ENCODE data around the gene KCND1. TPM values are rescaled to one million over a fixed set of nuclear protein-coding genes. Genes with fewer than 3 reads are reported as not detected.

Gene KCND1
- total and polyA plus RNA-seq, 2 donors, result 2.4 to 3.3 TPM

DNA sequence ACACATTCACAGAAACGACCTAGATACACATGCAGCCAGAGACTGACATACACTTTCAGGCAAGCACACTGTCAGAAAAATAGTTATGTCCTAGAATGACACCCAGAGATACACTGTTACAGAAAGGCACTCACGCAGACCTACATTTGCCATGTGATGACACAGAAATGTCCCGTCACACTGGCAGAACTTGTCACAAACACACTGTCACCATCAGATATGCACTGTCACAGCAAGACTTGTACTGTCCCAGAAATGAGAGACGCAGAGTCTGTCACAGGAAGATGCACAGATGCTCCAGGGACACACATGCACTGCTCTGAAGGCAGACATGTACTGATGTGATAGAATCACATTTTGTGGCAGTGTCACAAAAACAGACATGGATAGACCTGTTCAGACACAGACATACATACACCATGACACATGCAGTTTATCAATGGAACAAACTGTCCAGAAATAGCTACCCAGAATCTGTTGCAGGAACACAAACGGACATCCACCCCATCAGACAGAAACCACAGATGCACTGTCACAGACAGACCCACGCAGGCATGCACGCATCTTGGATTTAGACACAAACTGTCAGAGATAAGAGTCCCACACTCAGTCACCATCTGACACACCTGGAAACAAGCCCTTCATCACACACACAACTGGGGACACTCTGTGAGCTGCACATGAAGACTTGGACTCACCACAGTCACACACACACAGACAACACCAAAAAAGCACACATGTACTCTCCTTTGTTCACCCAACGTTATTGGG lies 51.5 kb downstream of the KCND1 start:
- no peak overlapping the region for H3K4me3 ChIP-seq (ENCODE audit: low read depth, low read length)
- H3K4me1 ChIP-seq (ENCODE audit: insufficient read depth), result no peaks in the 10 kb centered on the region
- no peak for DNase-seq (ENCODE audit: extremely low spot score)
- 47% methylated on average over 8 of the region's 8 CpGs for WGBS
- no peak overlapping the region for H3K27ac ChIP-seq (ENCODE audit: low read depth)
- H3K36me3 ChIP-seq (ENCODE audit: insufficient read depth), result no peaks in the 10 kb centered on the region

DNA sequence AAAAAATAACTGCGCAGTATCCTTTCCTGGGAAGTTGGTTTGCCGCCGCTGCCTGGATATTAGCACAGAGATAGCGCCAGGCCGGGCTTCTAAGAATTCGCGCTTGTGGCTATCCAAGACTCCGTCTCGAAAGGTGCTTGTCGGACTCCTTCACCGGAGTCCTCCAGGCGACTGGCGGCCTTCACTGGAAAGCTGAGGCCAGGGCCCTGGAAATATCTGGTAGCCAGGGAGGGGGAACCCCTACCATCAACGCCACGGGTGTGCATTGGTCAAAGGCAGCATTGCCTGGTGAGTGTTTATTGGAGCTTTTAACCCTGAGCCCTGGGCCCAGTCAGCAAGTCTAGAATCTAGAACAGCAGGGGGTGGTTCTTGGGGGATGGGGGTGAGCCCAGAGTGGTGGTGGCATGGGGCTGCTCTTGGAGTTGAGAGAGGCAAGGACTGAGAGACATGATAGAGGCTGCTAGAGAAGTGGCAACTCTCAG lies 52.2 kb downstream of the KCND1 start:
- DNase-seq (ENCODE audit: extremely low spot score), result no peak
- Histone ChIP-seq H3K4me3 (ENCODE audit: low read depth, low read length) (peak overlapping the region; percentile 60), H3K4me1 (ENCODE audit: insufficient read depth) (no peaks in the 10 kb centered on the region), H3K36me3 (ENCODE audit: insufficient read depth) (no peaks in the 10 kb centered on the region), H3K27ac (ENCODE audit: low read depth) (peak overlapping the region; percentile 42)
- WGBS, result under 1% methylated on average over 15 of the region's 15 CpGs

DNA sequence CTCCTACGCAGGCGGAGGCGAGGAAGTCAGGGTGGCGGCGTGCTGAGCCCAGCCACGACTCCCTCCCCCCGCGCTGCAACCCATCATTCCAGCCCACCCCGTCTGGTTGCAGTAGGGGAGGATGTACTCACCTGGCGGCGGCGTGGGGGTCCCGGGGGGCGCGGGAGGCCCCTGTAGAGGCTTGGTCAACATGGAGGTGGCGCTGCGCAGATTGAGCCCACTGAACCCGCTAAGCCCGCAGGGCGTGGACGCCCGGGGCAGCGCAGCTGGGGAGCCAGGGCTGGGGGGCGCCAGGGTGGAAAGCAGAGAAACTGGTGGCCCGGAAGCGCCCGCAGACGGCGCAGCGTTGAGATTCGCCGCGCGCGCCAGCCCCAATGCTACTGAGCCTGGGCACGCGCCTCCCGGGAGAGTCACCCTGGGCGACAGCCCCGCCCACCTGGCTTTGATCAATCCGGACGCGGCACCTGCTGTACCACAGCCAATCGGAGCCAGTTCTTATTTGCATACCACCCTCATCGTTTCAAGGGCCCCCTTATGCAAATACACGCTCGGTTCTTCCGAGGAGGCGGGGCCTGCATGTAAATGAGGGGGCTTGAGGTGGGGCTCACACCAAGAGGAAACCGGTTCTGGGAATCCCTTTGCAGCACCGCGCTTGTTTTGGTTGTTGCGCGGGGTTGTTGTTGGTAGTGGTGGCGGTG lies 52.9 kb downstream of the KCND1 start, which contains the start of gene PIM2:
PIM2 (minus strand) TSS at position 382 of the 698 bp plus-strand sequence; CDS start at position 192, 190 bp downstream.
- H3K36me3 ChIP-seq (ENCODE audit: insufficient read depth), result no peaks in the 10 kb centered on the region
- peak within 1 kb of the TSS; percentile 85 for H3K27ac ChIP-seq (ENCODE audit: low read depth)
- H3K4me1 ChIP-seq (ENCODE audit: insufficient read depth), result no peaks in the 10 kb centered on the region
- peak; percentile 66 for DNase-seq (ENCODE audit: extremely low spot score)
- under 1% methylated on average over 55 of the region's 55 CpGs for WGBS
- peak within 1 kb of the TSS; percentile 60 for H3K4me3 ChIP-seq (ENCODE audit: low read depth, low read length)

DNA sequence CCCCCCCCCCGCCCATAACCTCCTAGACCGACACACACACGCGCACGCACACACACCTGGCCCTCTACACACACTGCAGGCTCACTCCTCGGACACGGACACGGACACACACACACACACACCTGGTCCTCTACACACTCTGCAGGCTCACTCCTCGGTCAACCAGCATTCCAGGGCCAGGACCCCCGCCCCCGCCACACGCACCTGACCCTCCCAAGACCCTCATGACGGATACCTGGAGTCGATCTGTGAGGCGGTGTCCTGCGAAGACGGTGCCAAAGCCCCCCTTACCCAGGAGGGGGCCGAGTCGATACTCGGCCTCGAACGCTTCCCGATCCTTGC lies 53.4 kb downstream of the KCND1 start:
- Histone ChIP-seq H3K36me3 (ENCODE audit: insufficient read depth) (no peaks in the 10 kb centered on the region), H3K4me3 (ENCODE audit: low read depth, low read length) (peak overlapping the region; percentile 60), H3K27ac (ENCODE audit: low read depth) (peak overlapping the region; percentile 85), H3K4me1 (ENCODE audit: insufficient read depth) (no peaks in the 10 kb centered on the region)
- 10% methylated on average over 23 of the region's 23 CpGs for WGBS
- DNase-seq (ENCODE audit: extremely low spot score), result no peak

DNA sequence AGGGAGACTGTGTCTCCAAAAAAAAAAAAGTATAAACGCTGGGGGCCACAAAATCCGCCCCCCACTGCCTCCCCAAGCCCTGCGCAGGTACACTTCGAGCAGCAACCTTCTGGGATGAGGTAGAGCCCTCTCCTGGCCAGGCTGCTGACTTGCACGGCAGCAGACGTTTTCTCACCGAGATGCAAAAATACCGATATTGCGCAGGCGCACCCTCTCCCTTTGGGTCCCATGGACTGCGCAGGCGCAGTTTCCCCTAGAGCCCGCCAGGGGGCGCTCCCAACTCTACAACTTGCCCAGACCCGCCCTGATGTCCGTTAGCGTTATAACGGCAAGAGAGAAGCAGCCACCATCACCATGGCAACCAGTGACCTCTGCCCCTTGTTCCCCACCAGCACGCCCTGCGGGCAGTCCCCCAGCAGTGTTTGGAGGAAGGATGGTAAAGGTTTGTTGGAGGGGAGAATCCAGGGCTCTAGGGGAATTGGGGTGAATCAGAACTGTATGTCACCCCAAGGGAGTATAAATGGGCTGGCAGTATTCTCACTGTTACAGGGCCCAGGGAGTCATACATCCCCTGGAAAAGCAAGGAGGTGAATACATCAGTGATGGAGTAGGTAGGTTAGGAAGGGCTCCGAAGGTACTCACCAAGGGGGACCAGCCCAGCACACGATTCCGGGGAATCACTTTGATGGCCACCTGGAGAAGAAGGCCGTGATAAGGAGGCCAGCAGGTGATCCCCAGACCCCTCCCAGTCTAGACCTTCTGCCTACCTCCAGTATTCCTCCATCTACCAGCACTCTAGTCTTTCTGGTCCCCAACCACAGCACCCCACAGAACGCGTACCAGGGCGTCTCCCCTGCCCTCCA lies 54.3 kb downstream of the KCND1 start:
- H3K27ac ChIP-seq (ENCODE audit: low read depth), result peak overlapping the region; percentile 74
- H3K4me1 ChIP-seq (ENCODE audit: insufficient read depth), result no peaks in the 10 kb centered on the region
- H3K36me3 ChIP-seq (ENCODE audit: insufficient read depth), result no peaks in the 10 kb centered on the region
- peak overlapping the region; percentile 60 for H3K4me3 ChIP-seq (ENCODE audit: low read depth, low read length)
- DNase-seq (ENCODE audit: extremely low spot score), result peak; percentile 77
- WGBS, result 19% methylated on average over 27 of the region's 27 CpGs

DNA sequence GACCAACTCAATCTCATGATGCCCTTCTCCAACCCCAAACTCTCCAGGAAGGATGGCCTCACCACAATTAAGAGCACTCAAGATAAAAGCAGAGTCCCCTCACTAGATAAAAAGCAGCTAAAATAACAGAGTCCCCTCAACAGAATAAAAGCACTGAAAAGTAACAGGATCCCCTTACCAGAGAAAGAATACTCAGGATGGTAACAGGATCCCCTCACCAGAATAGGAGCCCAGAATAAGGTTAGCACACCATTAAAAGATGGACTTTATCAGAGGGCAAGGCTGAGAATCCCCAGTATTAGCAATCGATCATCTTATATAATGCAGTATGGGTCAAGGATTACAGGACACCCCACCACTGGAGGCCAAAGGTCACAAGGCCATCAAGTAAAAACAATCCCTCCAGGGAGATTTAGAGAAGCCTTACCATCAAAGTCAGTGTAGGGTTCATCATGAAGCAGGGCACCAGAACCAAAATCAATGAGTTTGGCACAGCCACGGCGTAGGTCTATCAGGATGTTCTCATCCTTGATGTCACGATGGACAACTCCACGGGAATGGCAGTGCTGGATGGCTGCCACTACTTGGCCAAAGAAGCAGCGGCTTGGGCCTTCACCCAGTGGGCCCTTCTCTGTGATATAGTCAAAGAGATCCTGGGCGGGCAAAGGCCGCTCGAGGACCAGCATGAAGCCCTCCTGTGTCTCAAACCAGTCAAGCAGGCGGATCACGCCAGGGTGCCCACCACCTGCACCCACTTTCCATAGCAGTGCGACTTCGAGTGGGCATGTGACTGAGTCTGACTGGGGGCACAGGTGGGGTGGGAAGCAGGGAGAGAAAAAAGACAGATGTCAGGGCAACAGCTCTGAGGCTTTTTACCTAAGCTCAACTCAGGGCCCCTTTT lies 56.8 kb downstream of the KCND1 start:
- WGBS, result 92% methylated on average over 13 of the region's 13 CpGs
- no peak overlapping the region for H3K27ac ChIP-seq (ENCODE audit: low read depth)
- no peak for DNase-seq (ENCODE audit: extremely low spot score)

DNA sequence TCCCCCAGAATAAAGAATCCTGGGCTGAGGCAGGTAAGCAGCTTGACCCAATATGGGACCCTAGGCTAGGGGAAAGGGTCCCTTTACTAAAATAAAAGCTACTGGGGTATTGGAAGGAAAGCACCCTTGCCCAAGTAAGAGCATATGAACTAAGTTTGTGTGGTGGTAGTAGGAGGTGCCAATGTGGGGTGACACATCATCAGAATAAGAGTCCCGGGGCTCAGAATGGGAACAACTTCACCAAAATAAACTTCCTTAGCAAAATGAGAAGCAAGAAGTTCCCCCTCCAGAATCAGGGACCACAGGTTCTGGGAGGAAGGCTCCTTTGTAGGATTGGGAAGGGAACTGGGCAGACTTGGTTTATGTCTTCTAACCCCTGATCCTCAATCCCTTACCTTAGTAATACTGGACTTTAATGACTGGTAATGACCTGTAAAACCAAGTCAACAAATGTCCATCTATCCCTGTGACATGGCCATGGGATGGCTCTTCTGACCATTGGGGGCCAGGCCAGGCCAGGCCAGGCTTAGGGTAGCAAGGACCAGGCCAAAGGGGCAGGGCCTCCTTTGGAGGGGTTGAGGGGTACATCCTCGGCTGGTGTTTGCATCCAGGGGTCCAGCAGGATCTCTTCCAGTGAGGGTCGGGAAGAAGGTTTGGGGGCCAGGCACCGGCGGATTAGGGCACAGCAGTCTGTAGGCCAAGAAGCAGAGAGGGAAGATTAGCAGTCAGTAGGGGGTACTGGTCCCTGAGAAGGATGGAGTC lies 57.9 kb downstream of the KCND1 start:
- no peak overlapping the region for H3K4me3 ChIP-seq (ENCODE audit: low read depth, low read length)
- WGBS, result 90% methylated on average over 5 of the region's 5 CpGs
- H3K27ac ChIP-seq (ENCODE audit: low read depth), result no peak overlapping the region
- DNase-seq (ENCODE audit: extremely low spot score), result no peak
- H3K4me1 ChIP-seq (ENCODE audit: insufficient read depth), result no peaks in the 10 kb centered on the region
- no peaks in the 10 kb centered on the region for H3K36me3 ChIP-seq (ENCODE audit: insufficient read depth)

More for the DNA sequence above, 56.8 kb downstream of the KCND1 start:
- Histone ChIP-seq H3K36me3 (ENCODE audit: insufficient read depth) (no peaks in the 10 kb centered on the region), H3K4me3 (ENCODE audit: low read depth, low read length) (no peak overlapping the region), H3K4me1 (ENCODE audit: insufficient read depth) (no peaks in the 10 kb centered on the region)

DNA sequence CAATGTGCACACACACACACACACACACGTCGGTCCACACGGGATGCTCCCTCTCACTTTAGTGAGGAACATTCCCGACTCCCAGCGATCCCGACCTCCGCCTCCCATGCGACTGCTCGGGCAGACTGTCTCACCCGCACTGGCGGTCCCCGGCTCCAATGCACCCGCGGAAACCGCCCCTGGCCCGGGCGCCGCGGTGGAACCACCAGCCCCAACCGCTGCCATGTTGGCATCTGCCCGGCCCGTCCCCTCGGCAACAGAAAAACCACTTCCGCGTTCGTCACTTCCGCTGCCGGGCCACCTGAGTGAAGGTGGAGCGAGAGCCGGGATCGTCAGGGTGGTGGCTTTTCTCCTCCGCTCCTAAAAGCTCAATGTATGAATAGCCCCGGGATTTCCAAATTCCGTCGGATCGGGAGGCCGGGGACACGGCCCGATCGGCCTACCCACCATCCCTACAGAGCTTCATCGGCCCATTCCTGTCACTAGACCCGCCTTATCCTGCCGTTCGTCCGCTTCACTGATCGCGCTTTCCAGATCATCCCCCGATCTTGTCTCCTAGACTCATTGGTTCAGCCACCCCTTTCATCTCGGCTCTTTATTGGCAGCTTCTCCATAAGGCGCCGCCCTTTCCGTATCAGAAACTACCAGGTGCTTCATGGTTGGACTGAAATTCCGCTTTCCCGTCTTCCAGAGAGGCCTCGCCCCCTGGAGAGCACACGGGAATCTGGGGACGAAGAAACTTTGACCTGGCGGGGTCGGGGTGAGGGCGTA lies 60.0 kb downstream of the KCND1 start, which contains the start of gene SLC35A2:
SLC35A2 (minus strand) TSS at position 235 of the 771 bp plus-strand sequence; CDS start at position 225, 10 bp downstream.
- peak; percentile 40 for DNase-seq (ENCODE audit: extremely low spot score)
- Histone ChIP-seq H3K27ac (ENCODE audit: low read depth) (peak within 1 kb of the TSS; percentile 57), H3K36me3 (ENCODE audit: insufficient read depth) (no peaks in the 10 kb centered on the region), H3K4me3 (ENCODE audit: low read depth, low read length) (peak within 1 kb of the TSS; percentile 50), H3K4me1 (ENCODE audit: insufficient read depth) (no peaks in the 10 kb centered on the region)
- WGBS, result under 1% methylated on average over 60 of the region's 60 CpGs

Small RNA genes within 50 kb of the gene (small RNA-seq; reads per million reads assigned to genes)
- not detected for gene RNU6-722P

Other genes starting within 250 kb of the KCND1 start
- not detected for gene GLOD5, start 210.1 kb downstream of the KCND1 start, total RNA-seq
- not detected for gene GLOD5, start 210.1 kb downstream of the KCND1 start, polyA plus RNA-seq
- gene GATA1, start 185.3 kb downstream of the KCND1 start, total RNA-seq, result not detected
- gene GATA1, start 185.3 kb downstream of the KCND1 start, polyA plus RNA-seq, result 0.34 TPM
- gene HDAC6, start 169.8 kb downstream of the KCND1 start, total RNA-seq, result 63.8 TPM
- 42.0 TPM for gene HDAC6, start 169.8 kb downstream of the KCND1 start, polyA plus RNA-seq
- gene ERAS, start 145.3 kb downstream of the KCND1 start, total RNA-seq, result not detected
- 0.10 TPM for gene ERAS, start 145.3 kb downstream of the KCND1 start, polyA plus RNA-seq
- 1.1 TPM for gene PCSK1N, start 136.2 kb downstream of the KCND1 start, total RNA-seq
- gene PCSK1N, start 136.2 kb downstream of the KCND1 start, polyA plus RNA-seq, result 6.9 TPM
- 15.0 TPM for gene TIMM17B, start 74.1 kb downstream of the KCND1 start, total RNA-seq
- 54.4 TPM for gene TIMM17B, start 74.1 kb downstream of the KCND1 start, polyA plus RNA-seq
- 13.9 TPM for gene PQBP1, start 73.9 kb downstream of the KCND1 start, total RNA-seq
- 102 TPM for gene PQBP1, start 73.9 kb downstream of the KCND1 start, polyA plus RNA-seq
- gene SLC35A2, start 60.2 kb downstream of the KCND1 start, total RNA-seq, result 10.5 TPM
- gene SLC35A2, start 60.2 kb downstream of the KCND1 start, polyA plus RNA-seq, result 18.9 TPM
- 4.0 TPM for gene PIM2, start 52.8 kb downstream of the KCND1 start, total RNA-seq
- 8.4 TPM for gene PIM2, start 52.8 kb downstream of the KCND1 start, polyA plus RNA-seq
- gene OTUD5, start 14.2 kb downstream of the KCND1 start, total RNA-seq, result 21.3 TPM
- gene OTUD5, start 14.2 kb downstream of the KCND1 start, polyA plus RNA-seq, result 48.9 TPM
- 16.1 TPM for gene GRIPAP1, start 30.4 kb upstream of the KCND1 start, total RNA-seq
- gene GRIPAP1, start 30.4 kb upstream of the KCND1 start, polyA plus RNA-seq, result 27.9 TPM
- 11.7 TPM for gene TFE3, start 71.5 kb upstream of the KCND1 start, total RNA-seq
- 63.5 TPM for gene TFE3, start 71.5 kb upstream of the KCND1 start, polyA plus RNA-seq
- gene CCDC120, start 87.2 kb upstream of the KCND1 start, total RNA-seq, result 2.7 TPM
- gene CCDC120, start 87.2 kb upstream of the KCND1 start, polyA plus RNA-seq, result 4.5 TPM
- gene PRAF2, start 102.2 kb upstream of the KCND1 start, total RNA-seq, result 4.3 TPM
- 44.0 TPM for gene PRAF2, start 102.2 kb upstream of the KCND1 start, polyA plus RNA-seq
- gene WDR45, start 108.0 kb upstream of the KCND1 start, total RNA-seq, result 36.3 TPM
- 77.5 TPM for gene WDR45, start 108.0 kb upstream of the KCND1 start, polyA plus RNA-seq
- 15.1 TPM for gene GPKOW, start 151.9 kb upstream of the KCND1 start, total RNA-seq
- 27.2 TPM for gene GPKOW, start 151.9 kb upstream of the KCND1 start, polyA plus RNA-seq
- gene MAGIX, start 190.9 kb upstream of the KCND1 start, total RNA-seq, result 1.9 TPM
- gene MAGIX, start 190.9 kb upstream of the KCND1 start, polyA plus RNA-seq, result 4.0 TPM
- 18.2 TPM for gene PLP2, start 200.1 kb upstream of the KCND1 start, total RNA-seq
- 299 TPM for gene PLP2, start 200.1 kb upstream of the KCND1 start, polyA plus RNA-seq
- 4.7 TPM for gene PRICKLE3, start 214.5 kb upstream of the KCND1 start, total RNA-seq
- 15.2 TPM for gene PRICKLE3, start 214.5 kb upstream of the KCND1 start, polyA plus RNA-seq
- gene SYP, start 228.3 kb upstream of the KCND1 start, total RNA-seq, result 4.7 TPM
- 8.3 TPM for gene SYP, start 228.3 kb upstream of the KCND1 start, polyA plus RNA-seq